Astrocyte of the cerebellum (primary cell): ENCODE measurements around the gene CERK.

Experiments used
- DNase-seq: peaks from one replicate; pipeline ENCODE4 v3.0.0-alpha.2; 2011; ENCODE audit warnings: low read depth
- H3K4me3 ChIP-seq: 2 replicates; pipeline ENCODE4 v1.5.1; 2011; ENCODE audit warnings: mild to moderate bottlenecking, low read depth, low read length, moderate library complexity
- in situ Hi-C: cut with HindIII; loops from 2 replicates; pipeline ENCODE4 v1.10.0; 2017; ENCODE audit warnings: low sequenced_read_pairs
- TF ChIP-seq, protein P1 (sequence below): IDR thresholded peaks from 2 replicates; pipeline ENCODE4 v1.5.1; 2012; ENCODE audit warnings: low read length, low read depth, moderate library complexity, mild to moderate bottlenecking; ENCODE audit errors: missing control alignments

The CERK gene

DNA sequence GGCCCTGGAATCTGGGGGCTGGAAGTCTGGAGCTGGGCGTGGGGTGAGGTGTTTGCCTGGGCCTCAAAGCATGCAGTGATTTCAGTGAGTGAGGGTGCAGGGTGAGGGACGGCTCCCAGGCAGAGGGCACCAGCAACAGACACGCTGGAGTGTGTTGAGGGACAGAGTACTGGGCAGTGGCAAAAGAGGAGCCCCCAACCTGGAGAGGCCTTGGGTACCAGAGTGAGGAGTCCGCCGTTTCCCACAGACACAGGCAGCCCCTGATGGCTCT, 12.4 kb upstream of the CERK start:
- TF ChIP-seq, protein P1, sequence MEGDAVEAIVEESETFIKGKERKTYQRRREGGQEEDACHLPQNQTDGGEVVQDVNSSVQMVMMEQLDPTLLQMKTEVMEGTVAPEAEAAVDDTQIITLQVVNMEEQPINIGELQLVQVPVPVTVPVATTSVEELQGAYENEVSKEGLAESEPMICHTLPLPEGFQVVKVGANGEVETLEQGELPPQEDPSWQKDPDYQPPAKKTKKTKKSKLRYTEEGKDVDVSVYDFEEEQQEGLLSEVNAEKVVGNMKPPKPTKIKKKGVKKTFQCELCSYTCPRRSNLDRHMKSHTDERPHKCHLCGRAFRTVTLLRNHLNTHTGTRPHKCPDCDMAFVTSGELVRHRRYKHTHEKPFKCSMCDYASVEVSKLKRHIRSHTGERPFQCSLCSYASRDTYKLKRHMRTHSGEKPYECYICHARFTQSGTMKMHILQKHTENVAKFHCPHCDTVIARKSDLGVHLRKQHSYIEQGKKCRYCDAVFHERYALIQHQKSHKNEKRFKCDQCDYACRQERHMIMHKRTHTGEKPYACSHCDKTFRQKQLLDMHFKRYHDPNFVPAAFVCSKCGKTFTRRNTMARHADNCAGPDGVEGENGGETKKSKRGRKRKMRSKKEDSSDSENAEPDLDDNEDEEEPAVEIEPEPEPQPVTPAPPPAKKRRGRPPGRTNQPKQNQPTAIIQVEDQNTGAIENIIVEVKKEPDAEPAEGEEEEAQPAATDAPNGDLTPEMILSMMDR = no peak
- in situ Hi-C loops = no loop called here
- no peak for DNase-seq
- H3K4me3 ChIP-seq = no peak overlapping the region

DNA sequence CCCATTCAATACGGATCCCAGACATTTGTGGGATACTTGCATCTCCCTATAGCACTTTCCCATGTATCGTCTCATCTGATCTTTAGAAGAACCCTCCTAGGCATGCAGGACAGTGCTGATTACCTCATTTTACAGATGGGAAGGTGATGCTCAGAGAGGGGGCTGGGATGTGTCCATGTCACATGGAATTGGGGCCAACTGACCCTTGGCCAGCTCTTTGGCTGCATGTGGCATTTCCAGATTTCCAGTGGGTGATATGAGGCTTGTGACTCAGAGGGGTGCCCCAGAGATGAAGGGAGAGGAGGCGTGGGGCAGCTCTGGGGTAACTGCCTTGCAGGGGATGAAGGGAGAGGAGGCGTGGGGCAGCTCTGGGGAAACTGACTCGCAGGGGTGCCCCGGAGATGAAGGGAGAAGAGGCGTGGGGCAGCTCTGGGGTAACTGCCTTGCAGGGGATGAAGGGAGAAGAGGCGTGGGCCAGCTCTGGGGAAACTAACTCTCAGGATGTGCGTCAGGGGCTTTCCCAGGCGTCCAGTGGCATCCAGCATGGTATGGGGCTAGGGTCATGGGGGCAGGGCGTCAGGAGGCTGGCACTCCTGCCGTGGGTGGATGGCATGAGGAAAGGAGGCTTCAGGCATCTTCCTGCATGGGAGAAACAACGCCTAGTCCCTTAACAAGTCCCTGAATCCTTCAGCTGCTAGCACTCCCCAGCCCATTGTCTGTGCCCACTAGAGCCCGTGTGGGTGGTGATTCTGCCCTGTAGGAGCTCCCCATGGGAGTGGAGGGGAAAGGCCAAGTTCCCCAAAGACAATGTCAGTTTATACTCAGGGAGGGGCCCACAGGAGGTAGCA, 11.9 kb upstream of the CERK start:
- DNase-seq = no peak
- TF ChIP-seq, protein P1 = no peak
- in situ Hi-C loops = no loop called here
- no peak overlapping the region for H3K4me3 ChIP-seq

DNA sequence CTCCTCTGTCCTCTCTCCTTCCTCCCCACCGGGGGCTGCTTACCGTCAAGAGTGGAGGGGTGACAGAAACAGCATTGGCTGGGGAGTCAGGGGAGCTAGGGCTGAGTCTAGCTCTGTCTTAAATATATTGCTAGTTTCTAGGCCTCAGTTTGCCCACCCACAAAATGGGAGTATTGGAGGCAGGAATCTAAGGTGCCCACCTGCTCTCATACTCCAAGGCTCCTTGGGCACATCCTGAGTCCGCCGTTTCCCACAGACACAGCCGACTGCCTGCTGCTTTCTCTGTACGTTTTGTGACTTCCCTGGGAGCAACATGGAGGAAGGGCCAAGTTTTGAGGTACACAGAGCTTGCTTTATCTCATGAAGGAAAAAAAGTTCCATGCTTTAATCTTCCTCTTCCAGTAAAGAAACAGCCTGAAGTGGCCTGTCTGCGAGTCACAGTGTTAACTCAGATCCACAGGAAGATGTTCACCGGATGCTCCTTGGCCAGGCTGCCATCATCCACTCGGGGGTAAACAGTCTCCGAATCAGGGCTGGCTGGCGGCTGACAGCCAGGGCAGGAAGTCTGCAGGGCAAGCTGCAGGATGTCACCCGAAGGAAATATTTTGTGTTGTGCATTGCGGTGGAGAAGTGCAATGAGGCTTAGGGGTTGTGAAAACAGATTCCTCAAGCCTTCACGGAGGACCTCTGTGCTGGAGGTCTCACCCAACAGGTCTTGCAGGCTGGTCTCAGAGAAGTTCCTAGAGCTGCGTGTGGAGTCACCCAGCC, 11.0 kb upstream of the CERK start:
- in situ Hi-C loops = no loop called here
- H3K4me3 ChIP-seq = no peak overlapping the region
- TF ChIP-seq, protein P1 = no peak
- no peak for DNase-seq

DNA sequence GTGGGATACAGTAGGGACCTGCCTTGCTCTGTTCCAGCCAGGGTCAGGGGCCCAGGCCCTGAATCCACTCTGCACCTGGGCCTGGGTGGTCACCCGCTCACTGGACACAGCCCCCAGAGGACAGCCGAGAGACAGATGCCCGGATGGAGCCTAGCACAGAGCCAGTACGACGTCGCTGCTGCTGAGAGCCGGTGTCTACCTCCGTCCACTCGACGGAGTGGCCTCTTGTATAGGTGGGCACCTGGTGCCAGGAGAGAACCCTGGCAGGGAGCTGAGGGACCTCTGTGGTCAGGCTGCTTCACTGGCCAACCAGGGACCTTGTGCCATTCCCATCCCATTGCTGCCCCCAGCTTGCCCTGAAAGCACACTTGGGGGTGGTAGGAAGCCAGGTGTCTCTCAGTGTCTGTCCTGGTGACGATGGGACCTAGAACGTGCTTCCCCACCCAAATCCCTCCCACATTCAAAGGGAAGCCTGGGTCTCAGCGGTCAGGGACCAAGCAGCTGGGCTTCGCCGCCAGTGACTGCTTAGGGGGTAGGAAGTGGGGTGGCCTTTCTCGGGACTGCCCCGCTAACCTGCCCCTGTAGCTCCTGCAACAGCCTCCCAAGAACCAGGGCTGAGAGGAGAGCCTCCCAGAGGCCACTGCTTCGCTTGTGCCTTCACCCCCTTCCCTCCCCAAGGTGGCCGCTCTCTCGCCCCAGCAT, 10.3 kb upstream of the CERK start:
- in situ Hi-C loops = no loop called here

DNA sequence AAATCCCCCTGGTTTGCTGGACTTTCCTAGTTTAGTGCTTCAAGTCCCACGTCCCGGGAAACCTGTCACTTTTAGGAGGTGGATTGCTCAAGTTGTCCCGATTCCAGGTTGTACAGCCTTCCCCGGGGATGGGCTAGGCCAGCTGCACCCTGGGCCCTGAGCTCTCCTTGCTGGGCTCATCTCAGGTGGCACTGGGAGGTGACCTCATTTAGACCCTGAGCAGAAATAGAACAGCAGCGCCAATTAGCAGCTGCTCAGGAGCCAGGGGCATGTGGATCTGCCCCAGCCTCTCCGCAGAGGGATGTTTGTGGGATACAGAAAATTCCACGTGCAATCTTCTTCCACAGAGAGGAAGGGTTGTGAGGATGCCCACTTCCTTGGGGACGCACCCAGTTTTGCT, 9.6 kb upstream of the CERK start:
- no peak overlapping the region for H3K4me3 ChIP-seq
- TF ChIP-seq, protein P1 = no peak
- in situ Hi-C loops = no loop called here
- DNase-seq = no peak

More for the DNA sequence above, 10.3 kb upstream of the CERK start:
- DNase-seq = no peak
- no peak overlapping the region for H3K4me3 ChIP-seq
- TF ChIP-seq, protein P1 = no peak

DNA sequence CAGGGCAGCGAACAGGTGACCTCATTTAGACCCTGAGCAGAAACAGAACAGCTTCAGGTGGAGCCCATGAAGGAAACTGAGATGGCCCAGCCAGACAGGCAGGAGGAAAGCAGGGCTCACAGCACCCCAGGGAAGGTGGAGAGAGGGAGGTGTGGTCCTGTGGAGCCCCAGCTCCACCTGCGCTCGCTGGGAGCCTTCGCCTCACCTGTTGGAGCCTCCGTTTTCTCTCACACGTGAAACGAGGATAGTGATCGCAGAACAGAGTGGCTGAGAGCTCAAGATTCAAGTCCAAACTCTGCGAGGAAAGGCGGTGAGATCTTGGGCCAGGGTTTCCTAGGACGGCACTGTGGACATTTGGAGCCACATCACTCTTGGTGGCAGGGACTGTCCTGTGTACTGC, 8.6 kb upstream of the CERK start:
- TF ChIP-seq, protein P1 = no peak
- in situ Hi-C loops = no loop called here
- DNase-seq = no peak
- no peak overlapping the region for H3K4me3 ChIP-seq
